DMS 273 treated with DMSO at 0.1 percent for 48 hours (cell line): ENCODE data around the gene CAPN12.
"Not testable (repeated sequence)": the region's sequence is repeated elsewhere in the genome, so short reads cannot be mapped to it uniquely, and the experiment has no call there.

Experiments used
- DNase-seq: peaks from one replicate; lab custom pipeline; 2025; lab: John Stamatoyannopoulos, UW

Gene CAPN12, protein sequence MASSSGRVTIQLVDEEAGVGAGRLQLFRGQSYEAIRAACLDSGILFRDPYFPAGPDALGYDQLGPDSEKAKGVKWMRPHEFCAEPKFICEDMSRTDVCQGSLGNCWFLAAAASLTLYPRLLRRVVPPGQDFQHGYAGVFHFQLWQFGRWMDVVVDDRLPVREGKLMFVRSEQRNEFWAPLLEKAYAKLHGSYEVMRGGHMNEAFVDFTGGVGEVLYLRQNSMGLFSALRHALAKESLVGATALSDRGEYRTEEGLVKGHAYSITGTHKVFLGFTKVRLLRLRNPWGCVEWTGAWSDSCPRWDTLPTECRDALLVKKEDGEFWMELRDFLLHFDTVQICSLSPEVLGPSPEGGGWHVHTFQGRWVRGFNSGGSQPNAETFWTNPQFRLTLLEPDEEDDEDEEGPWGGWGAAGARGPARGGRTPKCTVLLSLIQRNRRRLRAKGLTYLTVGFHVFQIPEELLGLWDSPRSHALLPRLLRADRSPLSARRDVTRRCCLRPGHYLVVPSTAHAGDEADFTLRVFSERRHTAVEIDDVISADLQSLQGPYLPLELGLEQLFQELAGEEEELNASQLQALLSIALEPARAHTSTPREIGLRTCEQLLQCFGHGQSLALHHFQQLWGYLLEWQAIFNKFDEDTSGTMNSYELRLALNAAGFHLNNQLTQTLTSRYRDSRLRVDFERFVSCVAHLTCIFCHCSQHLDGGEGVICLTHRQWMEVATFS

DNA sequence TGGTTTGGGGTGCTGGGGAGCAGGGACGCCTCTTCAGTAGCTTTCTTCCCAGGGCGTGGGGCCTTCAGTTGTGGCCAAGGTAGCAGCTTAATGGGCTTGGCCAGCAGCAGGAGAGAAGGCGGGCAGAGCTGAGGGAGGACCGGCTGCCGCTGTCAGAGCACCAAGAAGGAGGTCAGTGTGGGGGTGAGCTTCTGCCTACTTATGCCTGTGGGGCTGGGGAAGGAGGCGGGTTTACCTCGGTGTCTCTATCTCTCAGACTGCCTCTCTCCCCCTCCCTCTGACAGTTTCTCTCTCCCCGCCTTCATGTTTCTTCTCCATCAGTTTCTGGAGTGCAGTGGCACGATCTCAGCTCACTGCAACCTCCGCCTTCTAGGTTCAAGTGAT lies at the start of gene CAPN12:
CAPN12 (minus strand) TSS at position 177 of the 384 bp plus-strand sequence. CDS start 309 bp downstream, outside the sequence.
- DNase-seq: no peak

DNA sequence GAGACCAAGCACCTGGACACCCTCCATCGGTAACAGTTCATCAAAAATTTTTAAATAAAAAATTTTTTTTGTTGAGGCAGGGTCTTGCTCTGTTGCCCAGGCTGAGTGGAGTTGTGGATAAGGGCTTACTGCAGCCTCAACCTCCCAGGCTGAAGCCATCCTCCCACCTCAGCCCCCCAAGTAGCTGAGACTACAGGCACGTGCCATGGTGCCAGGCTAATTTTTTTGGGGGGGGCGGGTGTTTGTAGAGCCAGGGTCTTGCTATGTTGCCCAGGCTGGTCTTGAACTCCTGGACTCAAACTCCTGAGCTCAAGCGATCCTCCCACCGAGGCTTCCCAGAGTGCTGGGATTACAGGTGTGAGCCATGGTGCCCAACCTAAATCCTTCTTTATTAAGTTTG lies 49.4 kb upstream of the CAPN12 start:
- DNase-seq: no peak

DNA sequence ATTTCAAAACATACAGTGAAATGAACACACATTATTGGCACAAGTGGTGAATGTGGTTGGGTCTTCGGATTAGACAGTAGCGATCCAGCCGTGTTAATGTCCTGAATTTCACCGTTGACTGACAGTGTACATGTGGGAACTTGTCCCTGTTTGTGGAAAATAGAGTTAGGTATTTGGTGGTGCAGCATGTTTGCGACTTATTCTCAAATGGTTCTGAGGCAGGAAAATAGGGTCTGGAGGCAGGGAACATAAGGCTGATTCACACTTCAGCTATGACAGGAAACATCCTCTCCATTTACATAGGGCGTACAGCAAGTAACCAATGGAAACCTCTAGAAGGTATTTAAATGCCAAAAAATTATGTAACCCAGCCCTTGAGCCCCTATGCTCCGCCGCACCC lies 48.9 kb upstream of the CAPN12 start:
- no peak for DNase-seq

DNA sequence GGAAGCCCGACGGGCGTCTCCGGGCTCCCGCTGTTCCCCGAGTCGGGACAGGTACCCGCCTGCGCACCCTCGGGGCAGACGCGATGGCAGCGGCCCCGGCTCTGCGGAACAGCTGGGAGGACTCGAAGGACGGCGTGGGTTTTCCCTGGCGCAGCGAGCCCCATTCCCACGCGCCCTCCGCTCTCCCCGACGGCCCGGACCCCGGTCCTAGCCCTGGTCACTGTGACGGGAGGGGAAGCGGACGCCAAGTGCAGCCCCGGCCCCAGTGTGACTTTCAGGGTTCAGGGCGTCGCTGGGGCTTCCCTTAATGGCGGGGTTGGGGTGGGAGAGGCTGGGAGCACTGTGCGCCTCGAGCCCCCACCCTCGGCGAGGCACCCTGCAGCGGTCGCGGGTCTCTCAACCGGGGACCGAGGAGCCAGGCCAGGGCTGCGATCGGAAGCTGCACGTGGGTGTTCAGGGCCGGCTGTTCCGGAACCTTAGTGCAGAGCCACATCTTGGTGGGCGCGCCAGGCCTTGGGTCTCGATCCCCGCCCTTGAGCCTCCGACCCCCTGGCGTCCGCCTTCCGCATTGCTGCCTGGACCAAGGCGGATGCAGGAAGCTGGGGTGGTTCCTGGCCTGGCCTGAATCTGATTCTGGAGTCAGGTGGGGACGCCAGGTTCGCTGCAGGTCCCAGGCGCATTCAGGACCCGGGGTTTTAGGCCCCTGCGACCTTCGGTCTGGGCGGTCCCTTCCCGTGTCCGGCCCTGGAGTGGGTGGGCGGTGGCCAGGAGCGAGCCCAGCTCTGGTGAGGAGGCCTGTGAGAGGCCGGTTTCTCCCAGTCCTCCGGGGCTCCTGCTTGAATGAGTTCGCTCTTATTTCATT lies 48.2 kb upstream of the CAPN12 start:
- DNase-seq: no peak

DNA sequence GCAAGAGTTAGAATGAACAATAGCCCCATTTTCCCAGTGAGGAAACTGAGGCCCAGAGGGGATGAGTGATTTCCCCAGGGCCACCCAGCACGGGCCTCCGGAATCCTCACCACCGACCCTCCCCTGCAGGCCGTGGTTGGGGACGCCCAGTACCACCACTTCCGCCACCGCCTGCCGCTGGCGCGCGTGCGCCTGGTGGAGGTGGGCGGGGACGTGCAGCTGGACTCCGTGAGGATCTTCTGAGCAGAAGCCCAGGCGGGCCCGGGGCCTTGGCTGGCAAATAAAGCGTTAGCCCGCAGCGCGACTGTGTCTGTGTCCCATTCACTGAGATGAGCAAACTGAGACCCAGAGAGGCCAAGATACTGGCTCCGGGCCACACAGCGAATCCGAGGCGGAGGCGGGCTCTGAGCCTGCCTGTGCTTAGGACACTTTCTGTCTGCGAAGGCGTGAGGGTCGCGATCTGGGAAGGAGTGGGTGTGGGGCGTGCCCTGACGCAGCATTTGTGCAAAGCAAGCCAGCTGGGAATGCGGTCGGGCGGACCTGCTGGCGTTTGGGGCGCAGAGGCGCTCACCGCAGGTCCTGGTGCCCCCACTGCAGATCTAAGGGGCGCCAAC lies 47.3 kb upstream of the CAPN12 start:
- DNase-seq: not testable (repeated sequence)

DNA sequence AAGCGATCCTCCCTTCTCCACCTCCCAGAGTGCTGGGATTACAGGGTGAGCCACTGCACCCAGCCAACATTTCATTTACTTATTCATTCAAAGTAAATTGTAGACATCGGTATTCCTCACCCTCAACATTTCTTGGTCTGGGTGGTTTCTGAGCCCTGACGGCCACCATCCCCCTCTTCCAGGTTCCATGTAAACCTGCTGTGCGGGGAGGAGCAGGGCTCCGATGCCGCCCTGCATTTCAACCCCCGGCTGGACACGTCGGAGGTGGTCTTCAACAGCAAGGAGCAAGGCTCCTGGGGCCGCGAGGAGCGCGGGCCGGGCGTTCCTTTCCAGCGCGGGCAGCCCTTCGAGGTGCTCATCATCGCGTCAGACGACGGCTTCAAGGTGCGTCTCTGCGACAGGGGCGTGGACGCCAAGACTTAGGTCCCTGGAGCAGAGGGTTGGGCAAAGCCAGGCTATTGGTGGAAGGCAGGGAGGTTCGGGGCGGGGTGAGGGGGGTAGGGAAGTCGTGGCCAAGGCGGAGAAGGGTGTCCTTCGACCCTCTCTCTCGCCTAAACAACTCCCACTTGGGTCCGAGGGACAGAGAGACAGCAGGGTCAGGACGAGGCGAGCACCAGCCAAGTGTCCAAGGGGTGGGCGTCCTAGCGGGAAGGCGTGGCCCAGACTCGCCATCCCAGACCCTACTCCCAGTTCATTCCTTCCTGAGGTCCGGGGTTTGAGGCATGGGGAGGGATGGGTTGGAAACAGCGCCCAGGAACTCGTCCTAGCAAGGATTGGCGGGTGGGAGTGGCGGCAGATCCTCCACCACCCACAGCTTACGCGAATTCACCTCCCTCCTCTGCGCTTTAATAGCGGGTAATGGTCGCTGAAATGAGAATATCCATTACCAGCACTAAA lies 46.5 kb upstream of the CAPN12 start:
- not testable (repeated sequence) for DNase-seq

DNA sequence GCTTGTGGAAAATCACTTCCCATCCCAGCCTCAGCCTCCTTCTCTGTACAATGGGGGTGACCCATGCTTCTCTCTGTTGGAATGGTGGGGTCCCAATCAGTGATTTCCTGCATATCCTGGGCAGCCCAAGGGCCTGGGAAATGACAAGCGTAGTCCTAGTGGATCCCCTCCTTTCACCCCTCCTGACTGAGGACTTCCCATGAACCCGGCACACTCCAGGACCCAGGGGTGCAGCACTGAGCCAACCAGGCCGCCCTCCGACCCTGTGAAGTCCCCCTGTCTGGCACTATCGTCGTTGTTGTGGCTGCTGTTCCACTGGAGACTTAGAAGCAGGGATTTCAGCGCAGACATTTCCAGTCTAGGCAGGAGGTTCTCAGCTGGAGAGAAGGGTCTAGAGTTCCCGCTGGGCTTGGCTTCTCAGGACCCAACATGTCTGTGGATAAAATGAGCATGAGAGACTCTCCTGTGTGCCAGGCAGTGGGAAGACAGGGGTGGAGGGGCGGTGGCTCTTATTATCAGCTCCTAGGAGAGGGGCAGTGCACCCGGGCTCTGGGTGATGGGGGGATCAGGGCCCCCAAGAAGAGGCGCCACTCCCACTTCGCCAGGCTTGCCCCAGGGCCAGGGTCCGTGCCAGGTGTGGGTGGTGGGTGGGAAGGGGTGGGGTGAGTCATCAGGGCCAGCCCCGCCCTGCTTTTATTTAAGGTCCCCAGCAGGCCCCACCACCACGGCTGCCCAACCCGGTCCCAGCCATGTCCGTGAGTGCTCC lies 44.4 kb upstream of the CAPN12 start, which contains the start of gene LGALS7B:
LGALS7B (plus strand) TSS at position 723 of the 766 bp plus-strand sequence; CDS start at position 750, 27 bp downstream.
- DNase-seq: no peak

DNA sequence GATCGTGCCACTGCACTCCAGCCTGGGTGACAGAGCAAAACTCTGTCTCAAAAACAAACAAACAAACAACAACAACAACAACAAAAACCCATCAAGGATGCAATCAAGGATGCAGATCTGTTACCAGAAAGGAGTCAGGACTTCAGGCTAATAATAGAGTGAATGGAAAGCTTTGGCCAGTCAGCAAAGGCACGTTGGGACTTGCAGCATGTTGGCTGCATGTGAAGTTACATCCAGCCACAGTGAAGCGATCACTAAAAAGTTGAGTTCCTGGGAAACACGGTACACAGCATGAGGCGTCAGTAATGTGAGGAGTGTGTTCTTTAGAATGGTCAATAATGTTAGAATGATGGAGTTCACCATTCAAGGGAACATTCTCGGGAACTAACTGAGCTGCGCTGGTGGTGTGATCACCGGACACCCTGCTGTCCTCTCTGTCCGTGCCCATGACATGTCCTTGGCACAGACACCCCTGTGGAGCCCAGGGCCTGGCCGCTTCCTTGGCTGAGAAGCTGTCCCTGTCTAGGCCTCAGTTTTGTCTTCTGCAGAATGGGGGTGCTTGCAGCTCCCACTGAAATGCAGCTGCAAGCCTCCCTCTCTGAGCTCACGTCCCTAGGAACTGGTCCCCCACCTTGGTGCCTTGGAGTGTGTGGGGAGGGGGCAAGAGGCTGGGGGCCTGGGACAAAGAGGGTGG lies 42.4 kb upstream of the CAPN12 start:
- no peak for DNase-seq

DNA sequence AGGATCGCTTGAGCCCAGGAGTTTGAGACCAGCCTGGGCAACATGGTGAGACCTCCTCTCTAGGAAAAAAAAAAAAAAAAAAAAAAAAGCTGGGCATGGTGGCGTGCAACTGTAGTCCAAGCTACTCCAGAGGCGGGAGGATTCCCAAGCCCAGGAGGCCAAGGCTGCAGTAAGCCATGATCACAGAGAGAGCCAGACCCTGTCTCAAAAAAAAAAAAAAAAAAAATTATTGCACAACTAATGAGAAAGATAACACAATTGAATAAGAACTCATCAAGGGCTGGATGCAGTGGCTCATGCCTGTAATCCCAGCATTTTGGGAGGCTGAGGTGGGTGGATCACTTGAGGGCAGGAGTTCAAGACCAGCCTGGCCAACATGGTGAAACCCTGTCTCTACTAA lies 41.8 kb upstream of the CAPN12 start:
- DNase-seq: not testable (repeated sequence)

DNA sequence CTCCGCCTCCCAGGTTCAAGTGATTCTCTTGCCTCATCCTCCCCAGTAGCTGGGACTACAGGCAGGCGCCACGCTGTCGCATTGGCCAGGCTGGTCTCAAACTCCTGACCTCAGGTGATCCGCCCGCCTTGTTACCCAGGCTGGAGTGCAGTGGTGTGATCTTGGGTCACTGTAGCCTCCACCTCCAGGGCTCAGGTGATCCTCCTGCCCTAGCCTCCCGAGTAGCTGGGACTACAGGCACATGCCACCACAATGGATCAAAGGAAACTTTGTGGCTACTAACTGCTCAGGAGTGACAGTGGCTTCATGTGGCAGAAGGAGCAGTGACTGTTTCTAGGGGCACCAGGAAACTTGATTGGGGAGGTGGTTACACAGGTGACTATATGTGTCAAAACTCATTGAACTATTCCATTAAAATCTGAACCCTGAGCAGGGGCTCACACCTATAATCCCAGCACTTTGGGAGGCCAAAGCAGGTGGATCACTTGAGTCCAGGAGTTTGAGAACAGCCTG lies 41.0 kb upstream of the CAPN12 start:
- no peak for DNase-seq

DNA sequence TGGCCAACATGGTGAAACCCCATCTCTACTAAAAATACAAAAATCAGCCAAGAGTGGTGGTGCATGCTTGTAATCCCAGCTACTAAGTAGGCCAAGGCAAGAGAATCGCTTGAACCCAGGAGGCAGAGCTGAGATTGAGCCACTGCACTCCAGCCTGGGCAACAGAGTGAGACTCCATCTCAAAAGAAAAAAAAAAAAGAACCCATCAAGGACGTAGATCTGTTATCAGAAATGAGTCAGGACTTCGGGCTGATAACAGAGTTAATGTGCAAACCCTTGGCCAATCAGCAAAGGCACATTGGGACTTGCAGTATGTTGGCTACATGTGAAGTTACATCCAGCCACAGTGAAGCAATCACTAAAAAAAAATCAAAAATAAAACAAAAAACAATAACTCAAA lies 40.0 kb upstream of the CAPN12 start:
- no peak for DNase-seq

DNA sequence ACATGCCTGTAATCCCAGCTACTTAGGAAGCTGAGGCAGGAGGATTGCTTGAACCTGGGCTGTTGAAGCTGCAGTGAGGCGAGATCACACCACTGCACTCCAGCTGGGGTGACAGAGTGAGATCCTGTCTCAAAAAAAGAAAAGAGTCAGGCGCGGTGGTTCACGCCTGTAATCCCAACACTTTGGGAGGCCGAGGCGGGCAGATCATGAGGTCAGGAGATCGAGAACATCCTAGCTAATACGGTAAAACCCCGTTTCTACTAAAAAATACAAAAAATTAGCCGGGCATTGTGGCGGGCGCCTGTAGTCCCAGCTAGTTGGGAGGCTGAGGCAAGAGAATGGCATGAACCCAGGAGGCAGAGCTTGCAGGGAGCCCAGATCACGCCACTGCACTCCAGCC lies 37.9 kb upstream of the CAPN12 start:
- DNase-seq: not testable (repeated sequence)

DNA sequence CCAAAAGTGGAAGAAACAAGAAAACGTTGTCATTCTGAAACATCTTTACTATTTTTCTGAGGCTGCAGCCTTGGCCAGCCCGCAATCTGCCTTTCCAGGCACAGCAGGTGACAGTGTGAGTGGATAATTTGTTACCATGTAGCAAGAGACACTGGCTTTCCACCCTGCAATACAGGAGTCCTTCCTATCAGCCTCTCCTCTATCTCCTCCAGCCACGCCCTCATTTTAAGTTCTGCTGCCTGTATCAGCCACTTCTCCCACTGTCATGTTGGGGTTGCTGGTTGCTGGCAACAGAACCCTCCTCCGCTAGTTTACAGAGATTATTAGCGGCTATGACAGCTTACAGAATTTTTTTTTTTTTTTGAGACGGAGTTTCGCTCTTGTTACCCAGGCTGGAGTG lies 36.8 kb upstream of the CAPN12 start:
- DNase-seq: no peak

DNA sequence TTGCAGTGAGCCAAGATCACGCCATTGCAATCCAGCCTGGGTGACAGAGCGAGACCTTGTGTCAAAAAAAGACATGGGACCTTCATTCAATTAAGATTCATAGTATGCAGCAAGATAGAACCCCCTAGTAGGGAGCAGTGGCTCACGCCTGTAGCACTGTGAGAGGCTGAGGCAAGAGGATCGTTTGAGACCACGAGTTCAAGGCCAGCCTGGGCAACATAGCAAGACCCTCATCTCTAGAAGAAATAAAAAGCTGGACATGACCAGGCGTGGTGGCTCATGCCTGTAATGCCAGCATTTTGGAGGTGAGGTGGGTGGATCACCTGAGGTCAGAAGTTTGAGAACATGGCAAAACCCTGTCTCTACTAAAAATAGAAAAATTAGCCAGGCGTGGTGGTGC lies 36.2 kb upstream of the CAPN12 start:
- no peak for DNase-seq

DNA sequence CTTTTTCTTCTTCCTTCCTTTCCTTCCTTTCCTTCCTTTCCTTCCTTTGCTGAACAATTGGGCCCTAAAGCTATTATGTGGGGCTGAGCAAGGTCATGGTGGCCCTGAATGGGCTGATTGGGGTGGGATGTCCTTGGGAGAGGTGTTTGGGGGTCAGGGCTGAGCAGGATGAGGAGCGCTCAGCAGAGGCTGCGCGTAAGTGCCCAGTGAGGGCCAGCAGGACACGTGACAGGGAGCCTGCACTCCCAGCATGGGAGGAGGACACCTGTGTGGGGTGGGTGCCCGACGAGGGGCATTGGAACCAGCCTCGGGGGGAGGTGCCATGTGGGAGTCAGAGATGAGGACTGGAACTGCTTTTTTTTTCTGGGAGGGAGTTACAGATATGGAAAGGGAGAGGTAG lies 34.5 kb upstream of the CAPN12 start:
- no peak for DNase-seq

DNA sequence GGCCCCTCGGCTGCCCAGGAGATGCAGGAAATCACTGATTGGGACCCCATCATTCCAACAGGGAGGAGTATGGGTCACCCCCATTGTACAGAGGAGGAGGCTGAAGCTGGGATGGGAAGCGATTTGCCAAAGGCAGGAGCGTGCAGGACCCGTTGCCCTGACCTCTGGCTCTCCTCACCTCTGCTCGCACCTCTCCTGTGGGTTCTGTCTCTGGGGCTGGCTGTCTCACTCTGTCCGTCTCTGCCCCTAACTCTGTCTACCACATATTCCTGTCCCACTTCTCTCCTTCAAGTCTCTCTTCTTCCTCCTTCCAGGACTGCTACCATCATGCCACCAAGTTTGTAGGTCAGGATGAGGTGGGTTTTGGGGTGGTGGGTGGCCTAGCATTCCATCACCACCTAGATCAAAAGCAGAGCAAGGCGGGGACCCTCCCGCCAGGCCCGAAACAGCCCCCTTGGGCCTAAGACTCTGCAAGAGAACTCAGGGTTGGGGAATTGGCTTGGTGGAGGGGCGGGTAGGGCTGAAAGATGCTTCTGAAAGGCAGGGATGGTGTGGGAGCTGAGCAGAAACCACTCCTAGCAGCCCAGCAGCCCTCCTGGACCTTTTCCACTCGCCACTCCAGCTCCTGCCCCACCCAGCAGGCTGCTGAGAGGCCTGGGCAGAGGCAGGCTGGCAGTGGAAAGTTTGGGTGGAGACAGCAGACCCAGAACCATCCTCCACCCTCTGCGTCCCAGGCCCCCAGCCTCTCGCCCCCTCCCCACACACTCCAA lies 30.1 kb upstream of the CAPN12 start:
- DNase-seq: no peak

DNA sequence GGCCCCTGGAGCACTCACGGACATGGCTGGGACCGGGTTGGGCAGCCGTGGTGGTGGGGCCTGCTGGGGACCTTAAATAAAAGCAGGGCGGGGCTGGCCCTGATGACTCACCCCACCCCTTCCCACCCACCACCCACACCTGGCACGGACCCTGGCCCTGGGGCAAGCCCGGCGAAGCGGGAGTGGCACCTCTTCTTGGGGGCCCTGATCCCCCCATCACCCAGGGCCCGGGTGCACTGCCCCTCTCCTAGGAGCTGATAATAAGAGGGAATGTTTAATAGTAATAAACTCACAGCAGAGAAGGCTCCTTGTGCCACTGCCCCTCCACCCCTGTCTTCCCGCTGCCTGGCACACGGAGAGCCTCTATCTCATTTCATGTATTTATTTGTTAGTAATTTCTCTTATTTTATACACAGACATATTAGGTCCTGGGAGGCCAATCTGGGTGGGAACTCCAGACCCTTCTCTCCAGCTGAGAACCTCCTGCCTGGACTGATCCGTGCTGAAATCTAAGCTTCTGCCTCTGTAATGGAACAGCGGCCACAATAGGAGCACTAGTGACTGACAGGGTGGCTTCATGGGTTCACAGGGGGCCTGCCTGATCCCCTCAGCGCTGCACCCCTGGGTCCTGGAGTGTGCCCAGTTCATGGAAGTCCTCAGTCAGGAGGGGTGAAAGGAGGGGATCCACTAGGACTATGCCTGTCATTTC lies 29.3 kb upstream of the CAPN12 start, which contains the start of gene LGALS7:
LGALS7 (minus strand) TSS at position 49 of the 709 bp plus-strand sequence; CDS start at position 24, 25 bp downstream.
- DNase-seq: no peak

DNA sequence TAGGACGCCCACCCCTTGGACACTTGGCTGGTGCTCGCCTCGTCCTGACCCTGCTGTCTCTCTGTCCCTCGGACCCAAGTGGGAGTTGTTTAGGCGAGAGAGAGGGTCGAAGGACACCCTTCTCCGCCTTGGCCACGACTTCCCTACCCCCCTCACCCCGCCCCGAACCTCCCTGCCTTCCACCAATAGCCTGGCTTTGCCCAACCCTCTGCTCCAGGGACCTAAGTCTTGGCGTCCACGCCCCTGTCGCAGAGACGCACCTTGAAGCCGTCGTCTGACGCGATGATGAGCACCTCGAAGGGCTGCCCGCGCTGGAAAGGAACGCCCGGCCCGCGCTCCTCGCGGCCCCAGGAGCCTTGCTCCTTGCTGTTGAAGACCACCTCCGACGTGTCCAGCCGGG lies 27.3 kb upstream of the CAPN12 start:
- DNase-seq: not testable (repeated sequence)
